Stimulated activated CD4-positive, alpha-beta T cell treated with anti-CD3 and anti-CD28 coated beads, Interleukin-1b, Interleukin-23, amount 100 ng/mL, for 4 hours (primary cell): ENCODE results near the gene ATP2B3.

Source experiments
- DNase-seq, 2 donors: peaks; one replicate each; pipeline ENCODE4 v3.0.0-alpha.2; 2020; ENCODE audit warnings: low read depth in 2 of 2

The ATP2B3 gene

GRCh38 chrX:153517423-153517822, at the start of gene ATP2B3:
Gene ATP2B3, plus strand, starts transcription at chrX:153517642. Its CDS starts 18,606 bp downstream, at chrX:153536248.
- no peak for DNase-seq

- DNase-seq: no peak
Measured at GRCh38 chrX:153468008-153468580, 49.3 kb upstream of the ATP2B3 start.

GRCh38 chrX:153469811-153470410, 47.5 kb upstream of the ATP2B3 start:
- peak in 1 of 2 donors; percentile 19 for DNase-seq

- peak; percentile 83 to 86 for DNase-seq
Measured at GRCh38 chrX:153470411-153471363, 46.8 kb upstream of the ATP2B3 start, which contains the start of gene HAUS7. Gene HAUS7, minus strand, starts transcription at chrX:153470576. Its CDS starts 19 bp downstream, at chrX:153470557.

- DNase-seq: no peak
Measured at GRCh38 chrX:153471663-153472280, 45.7 kb upstream of the ATP2B3 start.

GRCh38 chrX:153473126-153473525, 44.3 kb upstream of the ATP2B3 start:
- no peak for DNase-seq

- peak in 1 of 2 donors; percentile 3 for DNase-seq
Measured at GRCh38 chrX:153474266-153474665, 43.2 kb upstream of the ATP2B3 start.

- DNase-seq: peak; percentile 37 to 42
Measured at GRCh38 chrX:153474718-153475117, 42.7 kb upstream of the ATP2B3 start.

GRCh38 chrX:153475271-153475670, 42.2 kb upstream of the ATP2B3 start:
- DNase-seq: no peak

GRCh38 chrX:153475751-153476281, 41.6 kb upstream of the ATP2B3 start:
- DNase-seq: no peak

GRCh38 chrX:153476666-153477363, 40.6 kb upstream of the ATP2B3 start:
- DNase-seq: no peak

- no peak for DNase-seq
Measured at GRCh38 chrX:153477364-153477857, 40.0 kb upstream of the ATP2B3 start.

- no peak for DNase-seq
Measured at GRCh38 chrX:153477901-153478300, 39.5 kb upstream of the ATP2B3 start.

GRCh38 chrX:153478746-153479145, 38.7 kb upstream of the ATP2B3 start:
- DNase-seq: no peak

- no peak for DNase-seq
Measured at GRCh38 chrX:153481043-153481442, 36.4 kb upstream of the ATP2B3 start.

- no peak for DNase-seq
Measured at GRCh38 chrX:153482376-153483015, 34.9 kb upstream of the ATP2B3 start.

- DNase-seq: no peak
Measured at GRCh38 chrX:153485396-153486080, 31.9 kb upstream of the ATP2B3 start.

- DNase-seq: no peak
Measured at GRCh38 chrX:153486171-153486570, 31.3 kb upstream of the ATP2B3 start.

- no peak for DNase-seq
Measured at GRCh38 chrX:153487590-153488071, 29.8 kb upstream of the ATP2B3 start.
